GM21515 (cell line): ENCODE results near the gene EPC2.
"Not testable (repeated sequence)": the region's sequence is repeated elsewhere in the genome, so short reads cannot be mapped to it uniquely, and the experiment has no call there.

ENCODE experiments used
- ATAC-seq: cut with Tn5 transposase; IDR thresholded peaks from one replicate; pipeline ENCODE4 v1.9.1; 2021; ENCODE audit not compliant: unreplicated experiment

The EPC2 gene

GRCh38 chr2:148721991-148722777 lies 77.6 kb downstream of the EPC2 start:
- no peak for ATAC-seq

- ATAC-seq = peak; percentile 13
Measured at GRCh38 chr2:148725564-148725963, 81.0 kb downstream of the EPC2 start.

- peak; percentile 47 for ATAC-seq
Measured at GRCh38 chr2:148726228-148726627, 81.7 kb downstream of the EPC2 start.

GRCh38 chr2:148730085-148730484 lies 85.5 kb downstream of the EPC2 start:
- no peak for ATAC-seq

- ATAC-seq = no peak
Measured at GRCh38 chr2:148737742-148738141, 93.2 kb downstream of the EPC2 start.

GRCh38 chr2:148739454-148740105 lies 95.0 kb downstream of the EPC2 start:
- ATAC-seq = no peak

GRCh38 chr2:148742373-148742772 lies 97.8 kb downstream of the EPC2 start:
- no peak for ATAC-seq

- no peak for ATAC-seq
Measured at GRCh38 chr2:148745151-148745851, 100.8 kb downstream of the EPC2 start.

- ATAC-seq = no peak
Measured at GRCh38 chr2:148746973-148747372, 102.4 kb downstream of the EPC2 start.

- no peak for ATAC-seq
Measured at GRCh38 chr2:148751907-148752306, 107.4 kb downstream of the EPC2 start.

GRCh38 chr2:148752977-148753376 lies 108.4 kb downstream of the EPC2 start:
- ATAC-seq = no peak

- no peak for ATAC-seq
Measured at GRCh38 chr2:148754864-148755263, 110.3 kb downstream of the EPC2 start.

- ATAC-seq = no peak
Measured at GRCh38 chr2:148756292-148756975, 111.9 kb downstream of the EPC2 start.

- no peak for ATAC-seq
Measured at GRCh38 chr2:148764815-148765214, 120.3 kb downstream of the EPC2 start.

GRCh38 chr2:148770047-148770446 lies 125.5 kb downstream of the EPC2 start:
- ATAC-seq = no peak

GRCh38 chr2:148781544-148781943 lies 137.0 kb downstream of the EPC2 start:
- no peak for ATAC-seq

GRCh38 chr2:148789059-148789458 lies 144.5 kb downstream of the EPC2 start:
- no peak for ATAC-seq

- not testable (repeated sequence) for ATAC-seq
Measured at GRCh38 chr2:148790172-148790571, 145.6 kb downstream of the EPC2 start.

- no peak for ATAC-seq
Measured at GRCh38 chr2:148794558-148794957, 150.0 kb downstream of the EPC2 start.

GRCh38 chr2:148796735-148797512 lies 152.4 kb downstream of the EPC2 start:
- ATAC-seq = no peak
